ENCODE data around the gene DEPDC1B. TPM values are rescaled to one million over a fixed set of nuclear protein-coding genes. Genes with fewer than 3 reads are reported as not detected.
"Not testable (repeated sequence)": the region's sequence is repeated elsewhere in the genome, so short reads cannot be mapped to it uniquely, and the experiment has no call there.

Gene DEPDC1B
- total RNA-seq, 4 donors from 2014 or later, result 10.5 to 13.2 (median 11.2) TPM

- TF ChIP-seq POLR2A (IDR thresholded peaks at IDR 0.05), result no peak
- TF ChIP-seq CTCF (IDR thresholded peaks at IDR 0.05), result no peak
- DNase-seq, result no peak
- Histone ChIP-seq H3K36me3 (no peaks in the 10 kb centered on the region), H3K4me1 (no peaks in the 10 kb centered on the region), H3K4me3 (no peak overlapping the region), H3K9me3 (no peaks in the 10 kb centered on the region), H3K27ac (no peak overlapping the region), H3K27me3 (no peaks in the 10 kb centered on the region)
Measured at GRCh38 chr5:60718166-60718892, 18.4 kb upstream of the DEPDC1B start.

- H3K27ac ChIP-seq, H3K4me3 ChIP-seq, H3K4me1 ChIP-seq, DNase-seq, H3K27me3 ChIP-seq, H3K9me3 ChIP-seq, H3K36me3 ChIP-seq: not testable (repeated sequence)
Measured at GRCh38 chr5:60715201-60715928, 15.4 kb upstream of the DEPDC1B start.

GRCh38 chr5:60712950-60713349 is 13.0 kb upstream of the DEPDC1B start:
- Histone ChIP-seq H3K27me3 (no peaks in the 10 kb centered on the region), H3K4me1 (no peaks in the 10 kb centered on the region), H3K36me3 (no peaks in the 10 kb centered on the region), H3K27ac (no peak overlapping the region), H3K9me3 (no peaks in the 10 kb centered on the region), H3K4me3 (no peak overlapping the region)
- no peak for TF ChIP-seq CTCF (IDR thresholded peaks at IDR 0.05)
- no peak for TF ChIP-seq POLR2A (IDR thresholded peaks at IDR 0.05)
- DNase-seq, result no peak

GRCh38 chr5:60711892-60712291 is 11.9 kb upstream of the DEPDC1B start:
- not testable (repeated sequence) for H3K27me3 ChIP-seq, H3K9me3 ChIP-seq, H3K4me1 ChIP-seq, H3K36me3 ChIP-seq, DNase-seq, H3K27ac ChIP-seq, H3K4me3 ChIP-seq

GRCh38 chr5:60710362-60710761 is 10.4 kb upstream of the DEPDC1B start:
- TF ChIP-seq CTCF (IDR thresholded peaks at IDR 0.05) (no peak), POLR2A (IDR thresholded peaks at IDR 0.05) (no peak)
- H3K4me3 ChIP-seq, result no peak overlapping the region
- no peaks in the 10 kb centered on the region for H3K4me1 ChIP-seq
- H3K36me3 ChIP-seq, result no peaks in the 10 kb centered on the region
- no peak for DNase-seq
- H3K9me3 ChIP-seq, result no peaks in the 10 kb centered on the region
- no peaks in the 10 kb centered on the region for H3K27me3 ChIP-seq
- no peak overlapping the region for H3K27ac ChIP-seq

- Histone ChIP-seq H3K27ac (no peak overlapping the region), H3K9me3 (no peaks in the 10 kb centered on the region), H3K4me1 (no peaks in the 10 kb centered on the region), H3K4me3 (no peak overlapping the region), H3K36me3 (no peaks in the 10 kb centered on the region), H3K27me3 (no peaks in the 10 kb centered on the region)
- DNase-seq, result no peak
- TF ChIP-seq CTCF (IDR thresholded peaks at IDR 0.05) (no peak), POLR2A (IDR thresholded peaks at IDR 0.05) (no peak)
Measured at GRCh38 chr5:60705144-60705543, 5.2 kb upstream of the DEPDC1B start.

All from Peyer's patch (tissue), 4 donors.